NB4 (cell line): ENCODE results near the gene LMNA.

Source experiments
- CTCF ChIP-seq: IDR thresholded peaks from one replicate; pipeline ENCODE4 v1.5.1; 2012; ENCODE audit warnings: low read depth, low read length
- MYC ChIP-seq: IDR thresholded peaks from 2 replicates; pipeline ENCODE4 v1.6.1; 2011; ENCODE audit warnings: low read depth, low read length
- POLR2A ChIP-seq: IDR thresholded peaks from 2 replicates; pipeline ENCODE4 v1.6.1; 2011; ENCODE audit warnings: mild to moderate bottlenecking; ENCODE audit not compliant: insufficient read length; ENCODE audit errors: extremely low read depth

- no peak for TF ChIP-seq CTCF
- no peak for TF ChIP-seq MYC
- TF ChIP-seq POLR2A = no peak
Measured at GRCh38 chr1:156162430-156163037, 48.0 kb downstream of the LMNA start.
